HCT116 (cell line): Measurements from ENCODE around the gene LGALS3. TPM values are rescaled to one million over a fixed set of nuclear protein-coding genes. Genes with fewer than 3 reads are reported as not detected.

Experiments used
- ATAC-seq: fragments of 200-7000 bp; cut with Tn5 transposase; 2 replicates; pipeline ENCODE4 v1.9.1; 2020; ENCODE audit warnings: mild to moderate bottlenecking, moderate library complexity
- BruUV-seq: library from RNA; stranded (reverse); fragments of 400-500 nt; replicated peaks from 2 replicates; lab custom pipeline; 2021; lab: Mats Ljungman, UMichigan
- CTCF ChIA-PET: fragments of 300-600 bp; sonication (Branson Sonifier 250); formaldehyde crosslinking; loops from one replicate; lab custom pipeline; 2021; ENCODE audit warnings: antibody characterized with exemption; lab: Charles Lee
- POLR2A ChIA-PET: fragments of 300-600, 350-600 bp; sonication (Branson Sonifier 250); formaldehyde crosslinking; loops from one replicate; lab custom pipeline; 2021; ENCODE audit warnings: antibody characterized with exemption; lab: Charles Lee
- RAD21 ChIA-PET, 2 experiments: fragments of 300-600 bp; sonication (Branson Sonifier 250); formaldehyde crosslinking; loops; one replicate each; lab custom pipeline; 2023; ENCODE audit warnings: low total read pairs in 2 of 2; ENCODE audit not compliant: uncharacterized antibody in 2 of 2, unreplicated experiment in 2 of 2, low non-redundant PET in 1 of 2; lab: Charles Lee
- DNase-seq: peaks from one replicate; pipeline ENCODE4 v3.0.0-alpha.2; 2010; ENCODE audit warnings: low read depth, low spot score
- H2AFZ ChIP-seq: fragments of 200-600 bp; shearing (Covaris generic), sonication (generic); 2 replicates; pipeline ENCODE4 v1.6.1; 2017; ENCODE audit warnings: low read depth, mixed run types, mixed read lengths, antibody characterized with exemption, low read length; ENCODE audit not compliant: poor library complexity, severe bottlenecking
- H3K27ac ChIP-seq: 2 replicates; pipeline ENCODE4 v1.5.1; 2012; ENCODE audit warnings: low read depth, low read length
- H3K27me3 ChIP-seq: fragments of 200-600 bp; sonication (generic); 2 replicates; pipeline ENCODE4 v1.6.1; 2016; ENCODE audit warnings: mixed run types, low read length, mixed read lengths; ENCODE audit not compliant: insufficient read depth
- H3K36me3 ChIP-seq, 2 experiments: fragments of 200-500 bp in 1 of 2; fragments of 200-600 bp in 1 of 2; sonication (Bioruptor generic) in 1 of 2; sonication (generic) in 1 of 2; 2 replicates each; pipeline versions ENCODE4 v1.5.1 to v1.6.1; 2014 to 2016; ENCODE audit warnings: low read length in 2 of 2, inconsistent platforms in 1 of 2, mixed read lengths in 1 of 2, mixed run types in 1 of 2; ENCODE audit not compliant: insufficient read depth in 2 of 2, control insufficient read depth in 1 of 2
- H3K4me1 ChIP-seq, 2 experiments: fragments of 200-600 bp in 1 of 2; sonication (generic) in 1 of 2; 2 replicates each; pipeline versions ENCODE4 v1.5.1 to v1.6.1; 2012 to 2017; ENCODE audit warnings: low read length in 2 of 2, inconsistent platforms in 1 of 2, mild to moderate bottlenecking in 1 of 2, mixed read lengths in 1 of 2, mixed run types in 1 of 2, moderate library complexity in 1 of 2; ENCODE audit not compliant: insufficient read depth in 2 of 2, control insufficient read depth in 1 of 2
- H3K4me2 ChIP-seq: fragments of 200-600 bp; sonication (generic); 2 replicates; pipeline ENCODE4 v1.6.1; 2017; ENCODE audit warnings: mixed run types, low read length, mixed read lengths
- H3K4me3 ChIP-seq, 2 experiments: fragments of 200-600 bp in 1 of 2; sonication (generic) in 1 of 2; replicated peaks in 1 of 2; 2 replicates each; pipeline ENCODE4 v1.5.1; 2011 to 2016; ENCODE audit warnings: low read length in 2 of 2, control low read depth in 1 of 2, low read depth in 1 of 2, mild to moderate bottlenecking in 1 of 2, mixed read lengths in 1 of 2, mixed run types in 1 of 2
- H3K79me2 ChIP-seq: fragments of 200-600 bp; sonication (generic); 2 replicates; pipeline ENCODE4 v1.6.1; 2017; ENCODE audit warnings: mild to moderate bottlenecking, mixed run types, low read length, moderate library complexity, mixed read lengths; ENCODE audit not compliant: insufficient read depth
- H3K9ac ChIP-seq: fragments of 200-600 bp; sonication (generic); 2 replicates; pipeline ENCODE4 v1.6.1; 2016; ENCODE audit warnings: low read length, mixed read lengths
- H3K9me2 ChIP-seq: fragments of 200-600 bp; sonication (generic), shearing (Covaris generic); 2 replicates; pipeline ENCODE4 v1.6.1; 2017; ENCODE audit warnings: mixed run types, mild to moderate bottlenecking, moderate library complexity; ENCODE audit not compliant: insufficient read depth
- H3K9me3 ChIP-seq, 2 experiments: fragments of 200-500 bp in 1 of 2; fragments of 200-600 bp in 1 of 2; sonication (Bioruptor generic) in 1 of 2; sonication (generic) in 1 of 2; 2 replicates each; pipeline ENCODE4 v1.6.1; 2014 to 2017; ENCODE audit warnings: low read length in 2 of 2, mixed read lengths in 2 of 2, inconsistent platforms in 1 of 2, low read depth in 1 of 2, mild to moderate bottlenecking in 1 of 2, mixed run types in 1 of 2, moderate library complexity in 1 of 2; ENCODE audit not compliant: control insufficient read depth in 1 of 2, insufficient read depth in 1 of 2
- H4K20me1 ChIP-seq: fragments of 200-600 bp; sonication (generic), shearing (Covaris generic); 2 replicates; pipeline ENCODE4 v1.6.1; 2017; ENCODE audit warnings: mixed run types, mild to moderate bottlenecking, moderate library complexity; ENCODE audit not compliant: insufficient read depth
- CBX3 ChIP-seq: IDR thresholded peaks from 2 replicates; pipeline ENCODE4 v1.6.1; 2012; ENCODE audit warnings: low read depth
- EGR1 ChIP-seq: IDR thresholded peaks from 2 replicates; pipeline ENCODE4 v1.6.1; 2012; ENCODE audit warnings: low read depth
- EZH2 ChIP-seq: fragments of 200-600 bp; sonication (generic); IDR thresholded peaks from 2 replicates; pipeline ENCODE4 v1.6.1; 2017; ENCODE audit warnings: antibody characterized with exemption, mixed run types
- FOSL1 ChIP-seq: IDR thresholded peaks from 2 replicates; pipeline ENCODE4 v1.6.1; 2012; ENCODE audit warnings: low read depth
- JUND ChIP-seq: IDR thresholded peaks from 2 replicates; pipeline ENCODE4 v1.6.1; 2012
- POLR2A ChIP-seq: IDR thresholded peaks from 2 replicates; pipeline ENCODE4 v1.7.0; 2011; ENCODE audit warnings: borderline replicate concordance; ENCODE audit not compliant: insufficient read depth, insufficient read length; ENCODE audit errors: extremely low read depth
- RAD21 ChIP-seq: IDR thresholded peaks from 2 replicates; pipeline ENCODE4 v1.6.1; 2012; ENCODE audit warnings: low read depth, mild to moderate bottlenecking
- SIN3A ChIP-seq: IDR thresholded peaks from 2 replicates; pipeline ENCODE4 v1.6.1; 2012; ENCODE audit warnings: low read depth
- SP1 ChIP-seq: IDR thresholded peaks from 2 replicates; pipeline ENCODE4 v1.6.1; 2012; ENCODE audit warnings: low read depth
- SRF ChIP-seq: IDR thresholded peaks from 2 replicates; pipeline ENCODE4 v1.6.1; 2012; ENCODE audit warnings: low read depth
- TCF7L2 ChIP-seq: IDR thresholded peaks from 2 replicates; pipeline ENCODE4 v1.7.0; 2011; ENCODE audit warnings: borderline replicate concordance, inconsistent platforms; ENCODE audit not compliant: insufficient read depth, insufficient read length; ENCODE audit errors: extremely low read depth
- YY1 ChIP-seq: IDR thresholded peaks from 2 replicates; pipeline ENCODE4 v1.6.1; 2011; ENCODE audit warnings: low read length, low read depth, moderate library complexity, mild to moderate bottlenecking; ENCODE audit not compliant: insufficient replicate concordance; ENCODE audit errors: extremely low read depth
- intact Hi-C: fragments of 100-400 bp; cut with micrococcal nuclease; formaldehyde crosslinking; loops from 2 replicates; pipeline ENCODE4 v1.10.0; 2022
- total RNA-seq: library from RNA; stranded (reverse); gene quantifications from one replicate; pipeline ENCODE4 v1.2.1, GENCODE V29; 2021; ENCODE audit not compliant: unreplicated experiment
- TF ChIP-seq, protein P1 (sequence below): IDR thresholded peaks from 2 replicates; pipeline ENCODE4 v1.6.1; 2012; ENCODE audit warnings: low read depth
- TF ChIP-seq, protein P2 (sequence below): IDR thresholded peaks from 2 replicates; pipeline ENCODE4 v1.6.1; 2012

Gene LGALS3
- total RNA-seq, 1 experiment from 2014 or later, result 86.1 TPM

DNA sequence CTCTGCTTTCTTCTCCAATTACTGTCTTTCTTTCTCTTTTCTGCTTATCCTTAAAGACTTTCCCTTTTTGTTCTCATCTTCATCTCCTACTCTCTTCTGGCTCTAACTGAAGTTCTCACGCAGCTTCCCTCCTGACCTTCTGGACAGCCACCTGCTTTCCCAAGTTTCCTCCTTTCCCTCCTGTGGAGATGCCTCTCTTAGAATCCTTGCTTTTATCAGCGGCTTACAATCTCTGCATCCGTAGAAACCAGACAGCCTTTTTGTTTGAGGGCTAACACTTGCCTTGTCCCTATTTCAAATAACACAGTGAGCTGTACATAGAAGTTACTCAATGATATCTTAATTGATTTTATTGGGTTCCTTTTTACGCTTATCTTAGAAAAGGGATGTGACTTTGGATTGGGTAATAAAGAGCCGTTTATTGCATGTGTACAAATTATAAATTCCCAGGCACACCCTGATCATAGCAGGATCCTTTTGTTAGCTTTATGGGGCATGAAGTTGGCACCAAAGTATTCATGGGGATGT lies 2.1 kb upstream of the LGALS3 start:
- ATAC-seq (no peak), DNase-seq (no peak)
- Histone ChIP-seq H3K36me3 (no peaks in the 10 kb centered on the region), H3K4me2 (peak overlapping the region; percentile 77), H3K27me3 (no peaks in the 10 kb centered on the region), H3K4me1 (peaks cover 43 to 70% of the 10 kb centered on the region in 2 experiments), H3K9me3 (no peaks in the 10 kb centered on the region), H4K20me1 (no peaks in the 10 kb centered on the region), H3K79me2 (peaks cover 23% of the 10 kb centered on the region), H3K9me2 (no peaks in the 10 kb centered on the region), H3K27ac (no peak overlapping the region), H3K9ac (no peak overlapping the region), H3K4me3 (no peak overlapping the region), H2AFZ (peak overlapping the region; percentile 24)
- TF ChIP-seq EZH2 (no peak), CBX3 (no peak), RAD21 (no peak), POLR2A (no peak), JUND (no peak), SP1 (no peak), TCF7L2 (no peak)
- no TSS peak for BruUV-seq
- ChIA-PET CTCF (no interaction called here), POLR2A (no interaction called here), RAD21 (no interaction called here)
- intact Hi-C loops, result no loop called here

DNA sequence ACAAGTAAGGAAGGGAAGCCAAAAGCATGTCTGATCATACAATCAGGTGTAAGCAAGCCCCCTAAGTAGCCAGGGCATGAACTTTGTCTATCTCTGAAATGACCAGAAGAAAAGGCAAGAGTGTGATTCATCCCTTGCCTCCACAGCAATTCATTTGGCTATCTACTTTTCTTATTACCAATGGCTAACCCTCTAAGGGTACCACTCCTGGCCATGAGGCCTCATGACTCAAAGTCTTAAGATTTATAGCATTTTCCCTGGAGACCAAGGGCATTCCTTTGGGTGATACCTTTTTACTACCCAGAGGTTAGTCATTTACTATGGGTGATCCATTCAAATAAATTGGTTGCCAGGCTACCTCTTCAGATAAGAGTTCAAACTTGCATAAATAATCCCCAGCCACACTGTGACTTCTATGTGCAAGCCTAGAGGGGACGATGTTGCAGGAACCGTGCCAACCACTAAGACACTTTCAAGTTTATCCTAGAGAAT lies 1.5 kb upstream of the LGALS3 start:
- no peaks in the 10 kb centered on the region for H3K36me3 ChIP-seq
- ChIA-PET CTCF (no interaction called here), POLR2A (interaction anchor here (1.0 to 2.5 kb wide), 2 partner anchors 10 to 20 kb away, joined by 4 to 8 read pairs; no protein-coding TSS in a partner anchor), RAD21 (no interaction called here)
- no peaks in the 10 kb centered on the region for H3K9me3 ChIP-seq
- intact Hi-C loops, result no loop called here
- ATAC-seq (no peak), DNase-seq (no peak)
- no peaks in the 10 kb centered on the region for H4K20me1 ChIP-seq
- BruUV-seq, result no TSS peak
- peak overlapping the region; percentile 77 for H3K4me2 ChIP-seq
- no peaks in the 10 kb centered on the region for H3K27me3 ChIP-seq
- H3K27ac ChIP-seq, result no peak overlapping the region
- H3K9me2 ChIP-seq, result no peaks in the 10 kb centered on the region
- H3K4me3 ChIP-seq, result no peak overlapping the region
- peaks cover 27% of the 10 kb centered on the region for H3K79me2 ChIP-seq
- H3K9ac ChIP-seq, result no peak overlapping the region
- H3K4me1 ChIP-seq, result peaks cover 38 to 65% of the 10 kb centered on the region in 2 experiments
- peak overlapping the region; percentile 24 for H2AFZ ChIP-seq
- TF ChIP-seq RAD21, result no peak
- no peak for TF ChIP-seq SRF
- no peak for TF ChIP-seq YY1
- TF ChIP-seq, protein P1, sequence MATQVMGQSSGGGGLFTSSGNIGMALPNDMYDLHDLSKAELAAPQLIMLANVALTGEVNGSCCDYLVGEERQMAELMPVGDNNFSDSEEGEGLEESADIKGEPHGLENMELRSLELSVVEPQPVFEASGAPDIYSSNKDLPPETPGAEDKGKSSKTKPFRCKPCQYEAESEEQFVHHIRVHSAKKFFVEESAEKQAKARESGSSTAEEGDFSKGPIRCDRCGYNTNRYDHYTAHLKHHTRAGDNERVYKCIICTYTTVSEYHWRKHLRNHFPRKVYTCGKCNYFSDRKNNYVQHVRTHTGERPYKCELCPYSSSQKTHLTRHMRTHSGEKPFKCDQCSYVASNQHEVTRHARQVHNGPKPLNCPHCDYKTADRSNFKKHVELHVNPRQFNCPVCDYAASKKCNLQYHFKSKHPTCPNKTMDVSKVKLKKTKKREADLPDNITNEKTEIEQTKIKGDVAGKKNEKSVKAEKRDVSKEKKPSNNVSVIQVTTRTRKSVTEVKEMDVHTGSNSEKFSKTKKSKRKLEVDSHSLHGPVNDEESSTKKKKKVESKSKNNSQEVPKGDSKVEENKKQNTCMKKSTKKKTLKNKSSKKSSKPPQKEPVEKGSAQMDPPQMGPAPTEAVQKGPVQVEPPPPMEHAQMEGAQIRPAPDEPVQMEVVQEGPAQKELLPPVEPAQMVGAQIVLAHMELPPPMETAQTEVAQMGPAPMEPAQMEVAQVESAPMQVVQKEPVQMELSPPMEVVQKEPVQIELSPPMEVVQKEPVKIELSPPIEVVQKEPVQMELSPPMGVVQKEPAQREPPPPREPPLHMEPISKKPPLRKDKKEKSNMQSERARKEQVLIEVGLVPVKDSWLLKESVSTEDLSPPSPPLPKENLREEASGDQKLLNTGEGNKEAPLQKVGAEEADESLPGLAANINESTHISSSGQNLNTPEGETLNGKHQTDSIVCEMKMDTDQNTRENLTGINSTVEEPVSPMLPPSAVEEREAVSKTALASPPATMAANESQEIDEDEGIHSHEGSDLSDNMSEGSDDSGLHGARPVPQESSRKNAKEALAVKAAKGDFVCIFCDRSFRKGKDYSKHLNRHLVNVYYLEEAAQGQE, result no peak
- TF ChIP-seq FOSL1, result no peak
- TF ChIP-seq TCF7L2, result no peak
- no peak for TF ChIP-seq SIN3A
- TF ChIP-seq, protein P2, sequence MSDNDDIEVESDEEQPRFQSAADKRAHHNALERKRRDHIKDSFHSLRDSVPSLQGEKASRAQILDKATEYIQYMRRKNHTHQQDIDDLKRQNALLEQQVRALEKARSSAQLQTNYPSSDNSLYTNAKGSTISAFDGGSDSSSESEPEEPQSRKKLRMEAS, result no peak
- no peak for TF ChIP-seq EGR1
- no peak for TF ChIP-seq POLR2A
